PFSK-1 (cell line): Measurements from ENCODE around the gene INO80E.

ENCODE experiments used
- POLR2AphosphoS5 ChIP-seq: IDR thresholded peaks from 2 replicates; pipeline ENCODE4 v1.6.1; 2012; ENCODE audit warnings: low read depth, mild to moderate bottlenecking, control low read depth, low read length, moderate library complexity
- SIN3A ChIP-seq: IDR thresholded peaks from 2 replicates; pipeline ENCODE4 v1.6.1; 2012; ENCODE audit warnings: mild to moderate bottlenecking, low read length, moderate library complexity, borderline replicate concordance; ENCODE audit not compliant: insufficient read depth
- TAF1 ChIP-seq: IDR thresholded peaks from 2 replicates; pipeline ENCODE4 v1.6.1; 2012; ENCODE audit warnings: low read length, control low read depth, borderline replicate concordance; ENCODE audit not compliant: insufficient read depth

DNA sequence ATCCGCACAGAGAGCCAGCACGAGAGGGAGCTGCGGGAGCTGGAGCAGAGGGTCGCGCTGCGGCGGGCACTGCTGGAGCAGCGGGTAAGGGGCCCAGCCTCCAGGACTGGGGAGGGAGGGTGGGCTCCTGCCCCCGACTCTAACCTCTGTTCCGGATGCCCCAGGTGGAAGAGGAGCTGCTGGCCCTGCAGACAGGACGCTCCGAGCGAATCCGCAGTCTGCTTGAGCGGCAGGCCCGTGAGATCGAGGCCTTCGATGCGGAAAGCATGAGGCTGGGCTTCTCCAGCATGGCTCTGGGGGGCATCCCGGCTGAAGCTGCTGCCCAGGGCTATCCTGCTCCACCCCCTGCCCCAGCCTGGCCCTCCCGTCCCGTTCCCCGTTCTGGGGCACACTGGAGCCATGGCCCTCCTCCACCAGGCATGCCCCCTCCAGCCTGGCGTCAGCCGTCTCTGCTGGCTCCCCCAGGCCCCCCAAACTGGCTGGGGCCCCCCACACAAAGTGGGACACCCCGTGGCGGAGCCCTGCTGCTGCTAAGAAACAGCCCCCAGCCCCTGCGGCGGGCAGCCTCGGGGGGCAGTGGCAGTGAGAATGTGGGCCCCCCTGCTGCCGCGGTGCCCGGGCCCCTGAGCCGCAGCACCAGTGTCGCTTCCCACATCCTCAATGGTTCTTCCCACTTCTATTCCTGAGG is 5.0 kb upstream of the INO80E start:
- TF ChIP-seq POLR2AphosphoS5 (no peak), SIN3A (no peak), TAF1 (no peak)
